ENCODE results near the gene PLAAT3.
"Not testable (repeated sequence)": the region's sequence is repeated elsewhere in the genome, so short reads cannot be mapped to it uniquely, and the experiment has no call there.

The PLAAT3 gene

DNA sequence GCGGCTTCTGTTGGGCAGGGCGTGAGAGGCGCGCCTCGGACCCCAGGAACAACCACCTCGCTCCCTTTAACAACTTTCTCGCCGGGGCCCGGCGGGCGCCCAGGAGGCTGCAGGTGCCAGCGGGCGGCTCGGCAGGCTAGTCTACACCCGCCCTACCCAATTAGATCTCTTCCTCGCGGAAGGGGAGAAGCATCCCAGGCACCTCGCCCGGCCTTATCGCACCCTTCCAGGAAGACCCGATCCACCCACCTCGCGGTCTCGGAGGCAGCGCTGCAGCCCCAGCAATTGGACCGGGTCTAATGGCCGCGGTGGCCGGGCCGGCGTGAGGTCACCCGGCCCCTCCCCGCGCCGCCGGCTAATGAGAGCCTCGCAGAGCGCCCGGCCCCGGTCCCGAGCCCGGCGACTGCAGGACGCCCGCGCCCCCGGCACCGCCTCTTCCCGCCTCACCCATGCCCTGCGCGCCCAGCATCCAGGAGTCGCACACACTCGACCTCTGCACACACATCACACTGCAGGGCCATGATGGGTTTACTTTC is at the start of gene PLAAT3:
Gene PLAAT3, minus strand, starts transcription at position 298 of the 536 bp plus-strand sequence. CDS start 419 bp downstream, outside the sequence.
- peak; percentile 46 to 56 for ATAC-seq

DNA sequence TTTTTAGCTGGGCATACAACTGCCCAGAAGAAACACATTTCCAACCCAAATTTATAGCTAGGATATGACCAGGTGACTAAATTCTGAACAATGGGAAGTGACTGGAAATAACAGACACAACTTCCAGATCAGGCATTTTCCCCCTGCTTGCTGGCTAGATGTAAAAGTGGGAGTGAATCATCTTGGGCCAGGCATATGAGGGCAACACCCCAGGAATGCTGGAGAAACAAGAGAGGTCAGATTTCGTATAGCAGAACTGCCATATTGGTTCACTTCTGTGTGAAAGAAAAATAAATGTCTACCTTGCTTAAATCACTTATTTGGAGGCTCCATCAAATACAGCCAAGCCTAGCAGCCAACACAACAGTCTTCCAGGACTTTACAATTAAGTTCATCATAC is 49.6 kb upstream of the PLAAT3 start:
- no peak for ATAC-seq

DNA sequence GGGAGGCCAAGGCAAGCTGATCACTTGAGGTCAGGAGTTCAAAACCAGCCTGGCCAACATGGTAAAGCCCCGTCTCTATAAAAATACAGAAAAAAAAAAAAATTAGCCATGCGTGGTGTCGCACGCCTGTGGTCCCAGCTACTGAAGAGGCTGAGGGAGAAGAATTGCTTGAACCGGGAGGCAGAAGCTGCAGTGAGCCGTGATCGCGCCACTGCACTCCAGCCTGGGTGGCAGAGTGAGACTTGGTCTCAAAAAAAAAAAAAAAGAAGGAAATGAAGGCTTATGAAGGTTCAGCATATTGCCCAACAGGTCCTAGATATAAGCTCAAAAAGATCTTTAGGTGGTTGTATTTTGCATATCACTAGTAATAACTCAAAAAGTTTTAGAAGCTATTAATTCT is 46.7 kb upstream of the PLAAT3 start:
- ATAC-seq: no peak

DNA sequence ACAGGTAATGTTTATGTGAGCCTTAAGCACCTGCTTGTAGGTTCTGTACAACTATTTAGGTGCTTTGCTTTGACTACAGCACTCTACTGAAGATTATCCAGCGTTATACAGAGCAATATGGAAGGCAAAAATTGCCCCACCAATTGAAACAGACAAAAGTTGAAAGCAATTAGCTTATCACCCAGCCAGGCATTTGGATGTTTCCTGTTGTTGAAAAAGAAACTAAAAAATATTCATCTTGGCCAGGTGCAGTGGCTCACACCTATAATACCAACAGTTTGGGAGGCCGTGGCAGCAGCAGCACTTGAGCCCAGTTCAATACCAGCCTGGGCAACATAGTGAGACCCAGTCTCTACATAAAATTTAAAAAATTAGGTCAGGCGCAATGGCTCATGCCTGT is 38.4 kb upstream of the PLAAT3 start:
- ATAC-seq: no peak

DNA sequence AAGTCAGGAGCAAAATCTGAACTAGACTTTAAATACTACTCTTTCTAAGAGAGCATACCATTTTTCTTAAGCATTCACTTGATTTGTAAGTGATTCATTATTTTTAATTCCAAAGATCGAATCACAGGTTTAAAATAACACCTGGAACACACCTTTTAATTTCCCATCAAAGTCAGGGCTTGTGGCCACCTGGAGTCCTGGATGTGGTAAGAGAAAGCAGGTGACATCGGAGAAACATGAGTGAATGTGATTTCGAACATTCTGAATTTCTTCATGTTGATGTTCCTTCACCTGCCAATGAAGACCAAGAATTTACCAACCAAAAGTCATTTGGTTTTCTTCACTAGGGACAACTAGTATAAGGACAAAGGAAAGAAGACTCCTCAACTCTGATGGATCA is 29.0 kb upstream of the PLAAT3 start:
- no peak for ATAC-seq

DNA sequence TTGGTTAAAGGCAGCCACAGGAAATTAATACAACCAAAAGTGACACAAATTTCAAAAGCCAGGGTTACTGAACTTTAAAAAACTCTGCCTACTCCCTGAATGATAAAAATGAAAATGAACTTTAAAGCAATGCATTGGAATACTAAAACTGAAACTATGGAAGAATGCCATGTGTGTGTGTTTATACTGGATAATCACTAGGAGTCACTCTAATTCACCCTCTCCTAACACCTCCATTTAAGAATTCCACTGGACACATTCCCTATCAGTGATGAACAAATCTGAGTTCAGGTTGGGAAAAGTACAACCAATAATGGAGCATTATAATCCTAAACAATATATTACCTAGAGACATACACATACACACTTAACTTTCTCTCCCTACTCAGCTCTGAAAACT is 27.5 kb upstream of the PLAAT3 start:
- no peak for ATAC-seq

DNA sequence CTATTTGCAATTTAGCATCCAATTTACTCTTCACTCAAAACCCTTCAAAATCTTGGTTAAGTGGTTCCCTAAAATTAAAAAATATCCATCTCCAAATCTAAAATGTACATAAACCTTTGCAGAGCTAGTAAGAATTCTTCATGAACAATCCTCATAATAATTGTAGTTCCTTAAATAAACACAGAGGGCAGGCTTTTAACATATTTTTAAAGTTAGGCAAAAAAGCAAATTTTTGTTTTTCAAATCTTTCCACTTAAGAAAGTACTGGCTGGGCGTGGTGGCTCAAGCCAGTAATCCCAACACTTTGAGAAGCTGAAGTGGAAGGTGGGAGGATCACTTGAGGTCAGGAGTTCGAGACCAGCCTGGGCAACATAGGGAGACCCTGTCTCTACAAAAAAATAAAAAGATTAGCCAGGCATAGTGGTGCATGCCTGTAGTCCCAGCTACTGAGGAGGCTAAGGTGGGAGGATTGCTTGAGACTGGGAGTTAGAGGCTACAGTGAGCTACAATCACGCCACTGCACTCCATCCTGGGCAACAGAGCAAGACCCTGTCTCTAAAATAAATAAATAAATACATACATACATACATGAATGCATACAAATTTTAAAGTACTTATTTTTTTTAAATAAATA is 25.1 kb upstream of the PLAAT3 start:
- no peak for ATAC-seq

DNA sequence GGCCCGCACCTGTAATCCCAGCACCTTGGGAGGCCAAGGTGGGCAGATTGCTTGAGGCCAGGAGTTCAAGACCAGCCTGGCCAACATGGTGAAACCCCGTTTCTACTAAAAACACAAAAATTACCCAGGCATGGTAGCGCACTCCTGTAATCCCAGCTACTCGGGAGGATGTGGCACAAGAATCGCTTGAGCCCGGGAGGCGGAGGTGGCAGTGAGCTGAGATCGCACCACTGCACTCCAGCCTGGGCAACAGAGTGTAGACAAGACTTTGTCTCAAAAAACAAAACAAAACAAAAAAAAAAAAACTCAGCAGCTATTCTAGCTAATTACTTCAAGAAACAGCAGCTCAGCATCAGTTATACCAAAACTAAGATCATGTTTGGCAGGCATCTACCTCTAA is 24.2 kb upstream of the PLAAT3 start:
- ATAC-seq: not testable (repeated sequence)

DNA sequence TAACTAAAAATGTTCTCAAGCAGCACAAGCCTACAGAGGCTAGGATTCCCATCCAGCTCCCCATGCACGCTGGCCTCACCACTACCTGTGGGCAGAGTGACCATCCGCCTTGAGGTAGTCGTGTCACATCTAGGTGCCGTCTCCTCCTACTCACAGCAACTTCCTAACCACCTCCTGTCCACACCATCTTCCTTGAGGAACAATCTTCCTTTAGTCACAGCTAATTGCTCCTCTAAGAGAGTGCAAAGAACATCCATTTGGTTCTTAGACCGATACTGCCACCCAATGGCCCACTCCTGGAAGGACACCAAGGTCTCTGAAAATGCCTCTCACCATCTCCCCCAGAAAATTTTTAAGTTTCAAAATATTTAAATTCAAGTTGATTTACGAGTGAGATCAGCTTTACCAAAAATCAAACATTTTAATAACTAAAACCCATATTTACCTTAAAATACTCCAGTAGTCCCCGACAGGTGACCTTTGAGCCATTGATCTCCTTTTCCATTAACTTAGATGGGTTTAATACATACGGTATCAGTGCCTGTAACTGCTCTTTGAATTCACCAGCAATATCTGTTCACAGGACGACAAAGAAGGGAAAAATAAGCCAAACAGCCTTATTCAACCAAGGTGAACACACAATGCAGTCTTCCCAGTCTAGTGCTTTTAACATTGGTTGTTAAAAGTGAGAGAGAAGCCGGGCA is 21.7 kb upstream of the PLAAT3 start:
- ATAC-seq: peak in 1 of 2 donors; percentile 33

DNA sequence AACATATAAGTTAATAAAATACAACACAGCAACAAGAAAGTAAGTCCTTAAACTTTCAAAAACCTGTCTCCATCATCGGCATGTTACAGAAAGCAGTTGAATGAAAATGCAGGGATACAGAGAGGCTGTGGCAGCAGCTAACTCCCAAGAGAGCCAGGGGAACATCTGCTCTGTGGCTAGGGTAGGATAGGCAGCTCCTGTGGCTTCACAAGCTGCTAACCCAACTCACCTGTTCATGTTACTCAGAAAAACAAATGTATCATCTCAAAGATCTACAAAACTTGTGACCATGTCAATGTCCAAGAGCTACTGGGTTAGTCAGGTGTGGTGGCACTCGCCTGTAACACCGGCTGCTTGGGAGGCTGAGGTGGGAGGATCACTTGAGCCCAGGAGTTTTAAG is 15.2 kb upstream of the PLAAT3 start:
- ATAC-seq: no peak

DNA sequence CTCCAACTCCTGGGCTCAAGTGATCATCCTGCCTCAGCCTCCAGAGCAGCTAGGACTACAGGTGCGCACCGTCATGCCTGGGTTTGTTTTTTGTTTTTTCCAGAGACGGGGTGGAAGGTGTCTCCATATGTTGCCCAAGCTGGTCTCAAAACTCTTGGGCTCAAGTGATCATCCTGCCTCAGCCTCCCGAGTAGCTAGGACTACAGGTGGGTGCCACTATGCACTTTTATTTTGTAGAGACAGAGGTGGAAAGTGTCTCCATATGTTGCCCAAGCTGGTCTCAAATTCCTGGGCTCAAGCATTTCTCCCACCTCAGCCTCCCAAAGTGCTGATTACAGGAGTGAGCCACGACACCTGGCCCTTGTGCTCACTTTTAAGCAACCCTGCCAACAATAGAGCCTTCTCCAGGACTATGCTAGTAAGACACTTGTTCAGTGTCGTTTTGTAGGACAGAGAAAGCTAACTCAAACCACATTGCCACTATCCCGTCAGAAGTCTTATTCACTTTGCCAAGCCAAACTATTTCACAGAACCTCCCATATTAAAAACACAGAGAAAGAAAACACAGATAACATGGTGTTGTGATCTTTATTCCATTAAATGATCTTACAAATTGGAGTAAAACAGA is 9.4 kb upstream of the PLAAT3 start:
- no peak for ATAC-seq

DNA sequence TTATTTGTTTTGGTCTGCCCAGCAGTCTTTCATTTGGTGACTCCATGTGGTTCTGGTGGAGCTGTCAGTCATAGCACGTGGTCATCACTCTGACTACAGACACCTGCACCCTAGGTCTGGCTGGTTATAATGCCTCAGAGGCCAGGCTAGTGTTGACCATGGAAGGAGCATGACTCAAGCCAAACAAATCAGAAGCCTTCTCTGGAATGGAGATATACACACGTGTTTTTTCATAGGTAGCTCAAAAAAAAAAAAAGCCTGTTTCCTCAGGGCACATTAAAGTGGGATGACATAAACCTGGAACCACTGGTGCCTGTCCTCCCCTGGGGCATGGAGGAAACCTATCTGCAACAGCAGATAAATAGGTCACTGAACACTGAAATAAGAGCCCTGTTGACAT is 8.1 kb upstream of the PLAAT3 start:
- ATAC-seq: no peak

DNA sequence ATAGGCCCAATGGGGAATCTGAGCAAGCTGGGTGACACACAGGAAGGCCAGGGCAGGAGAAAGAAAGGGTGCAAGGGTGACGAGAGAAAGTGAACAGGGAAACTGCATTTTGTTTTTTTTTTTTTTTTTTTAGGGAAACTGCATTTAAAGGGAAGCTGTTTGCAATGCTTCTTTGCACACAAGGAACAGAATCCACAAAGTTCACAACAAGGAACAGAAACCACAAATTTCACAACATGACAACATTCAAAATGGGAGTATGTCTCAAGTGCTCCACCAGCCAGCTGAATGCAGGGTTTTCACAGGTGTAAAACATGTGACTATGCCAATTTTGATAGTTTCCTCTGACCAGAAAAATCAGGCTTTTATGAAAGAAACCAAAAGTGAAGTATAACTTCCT is 6.8 kb upstream of the PLAAT3 start:
- ATAC-seq: no peak

DNA sequence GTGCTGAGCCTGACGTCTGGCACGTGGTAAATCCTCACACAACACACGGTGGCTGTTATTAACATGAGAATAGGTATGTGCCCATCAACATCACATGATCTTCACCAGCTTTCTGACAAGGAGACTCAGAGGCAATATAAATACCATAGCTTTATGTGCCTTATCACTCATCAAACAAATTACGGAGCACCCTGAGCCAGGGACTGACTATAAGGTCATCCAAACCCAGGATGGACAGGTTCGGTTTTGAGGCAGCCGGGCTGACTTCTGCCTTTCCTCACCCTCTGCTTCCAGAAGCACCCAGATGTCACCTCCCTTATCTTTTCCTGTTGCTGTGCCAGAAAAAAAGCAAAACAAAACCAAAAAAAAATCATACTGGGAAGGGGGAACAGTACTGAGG is 5.7 kb upstream of the PLAAT3 start:
- no peak for ATAC-seq

DNA sequence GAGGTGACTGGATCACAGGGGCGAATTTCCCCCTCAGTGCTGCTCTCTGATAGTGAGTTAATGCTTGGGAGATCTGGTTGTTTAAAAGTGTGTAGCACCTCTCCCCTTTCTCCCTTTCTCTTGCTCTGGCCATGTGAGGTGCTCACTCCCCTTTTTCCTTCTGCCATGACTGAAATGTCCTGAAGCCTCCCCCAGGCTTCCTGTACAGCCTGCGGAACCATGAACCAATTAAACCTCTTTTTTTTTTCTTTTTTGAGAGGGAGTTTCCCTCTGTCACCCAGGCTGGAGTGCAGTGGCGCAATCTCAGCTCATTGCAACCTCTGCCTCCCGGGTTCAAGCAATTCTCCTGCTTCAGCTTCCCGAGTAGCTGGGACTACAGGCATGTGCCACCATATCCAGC is 3.5 kb upstream of the PLAAT3 start:
- ATAC-seq: not testable (repeated sequence)

DNA sequence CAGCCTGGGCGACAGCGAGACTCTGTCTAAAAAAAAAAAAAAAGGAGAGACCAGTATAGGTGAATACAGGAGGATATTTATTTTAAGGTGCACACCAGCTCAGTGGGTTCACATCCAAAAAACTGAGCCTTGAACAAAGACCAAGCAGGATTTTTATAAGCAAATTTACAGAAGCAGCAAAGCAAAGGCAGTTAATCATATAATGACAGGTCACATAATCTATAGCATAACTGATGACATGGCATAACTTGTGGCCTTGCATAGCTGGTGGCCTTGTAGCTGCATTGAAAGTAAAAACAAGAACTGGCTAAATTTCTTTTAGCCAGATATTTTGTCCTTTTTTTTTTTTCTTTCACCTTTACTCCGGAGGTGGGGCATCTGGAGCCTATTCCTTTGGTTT is 2.7 kb upstream of the PLAAT3 start:
- no peak for ATAC-seq

DNA sequence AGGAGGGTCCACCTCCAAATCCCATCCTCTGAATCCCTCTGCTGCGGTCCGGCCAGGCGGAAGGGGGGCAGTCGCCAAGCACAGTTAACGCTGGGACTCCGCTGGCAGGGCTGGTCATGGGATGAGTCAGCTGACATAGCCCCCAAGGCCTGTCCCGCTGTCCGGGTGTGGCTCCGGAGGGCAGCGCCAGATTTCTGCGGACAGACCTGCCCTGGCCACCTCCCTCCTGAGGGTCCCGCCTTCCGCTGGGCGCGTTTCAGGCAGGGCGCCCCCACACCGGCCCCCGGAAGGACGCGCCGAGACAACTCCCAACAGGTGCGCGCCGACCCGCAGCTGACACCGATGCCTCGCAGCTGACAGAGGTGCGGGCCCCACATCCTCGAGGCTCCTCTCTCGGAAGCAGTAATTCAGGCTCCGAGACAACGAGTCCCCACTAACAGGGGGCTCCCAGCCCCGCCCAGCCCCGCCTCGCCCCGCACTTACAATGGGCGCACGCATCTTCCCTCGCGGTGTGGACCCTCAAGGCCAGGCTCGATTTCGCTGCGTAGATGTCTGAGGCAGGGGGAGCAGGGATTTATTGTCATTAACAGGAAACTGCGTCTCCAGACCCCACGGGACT is 607 bp downstream of the PLAAT3 start:
- peak; percentile 58 to 76 for ATAC-seq

DNA sequence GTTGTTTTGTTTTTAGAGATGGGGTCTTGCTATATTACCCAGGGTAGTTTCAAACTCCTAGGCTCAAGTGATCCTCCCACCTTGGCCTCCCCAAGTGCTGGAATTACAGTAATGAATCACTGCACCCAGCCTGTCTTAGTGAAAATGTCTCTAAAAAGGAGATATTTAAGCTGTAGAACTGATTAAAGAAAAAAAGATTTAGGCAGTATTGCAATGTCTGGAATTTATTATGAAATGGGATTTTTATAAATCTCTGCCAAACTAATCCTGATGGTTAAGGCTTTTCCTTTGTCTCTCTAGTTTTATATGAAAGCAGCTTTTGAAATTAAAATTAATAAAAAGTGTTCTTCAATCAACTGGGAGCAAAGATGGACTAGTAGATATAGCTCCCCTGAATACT is 2.1 kb downstream of the PLAAT3 start:
- ATAC-seq: no peak

DNA sequence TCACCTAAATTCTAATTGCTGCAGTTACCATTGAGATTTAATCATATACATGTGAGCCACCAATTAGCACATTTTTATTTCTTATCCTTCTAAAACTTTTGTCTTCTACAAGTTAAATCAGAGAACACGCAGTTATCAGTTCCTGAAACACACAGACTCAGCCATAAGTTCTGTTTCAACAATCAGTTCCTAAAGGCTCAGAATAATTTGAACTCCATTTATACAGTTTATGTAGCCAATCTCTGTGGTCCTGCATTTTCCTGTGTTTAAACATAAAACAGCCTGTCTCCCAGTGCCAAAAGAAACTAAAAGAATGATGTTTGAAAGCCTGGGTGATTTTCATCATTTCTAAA is 2.9 kb downstream of the PLAAT3 start:
- ATAC-seq: no peak

DNA sequence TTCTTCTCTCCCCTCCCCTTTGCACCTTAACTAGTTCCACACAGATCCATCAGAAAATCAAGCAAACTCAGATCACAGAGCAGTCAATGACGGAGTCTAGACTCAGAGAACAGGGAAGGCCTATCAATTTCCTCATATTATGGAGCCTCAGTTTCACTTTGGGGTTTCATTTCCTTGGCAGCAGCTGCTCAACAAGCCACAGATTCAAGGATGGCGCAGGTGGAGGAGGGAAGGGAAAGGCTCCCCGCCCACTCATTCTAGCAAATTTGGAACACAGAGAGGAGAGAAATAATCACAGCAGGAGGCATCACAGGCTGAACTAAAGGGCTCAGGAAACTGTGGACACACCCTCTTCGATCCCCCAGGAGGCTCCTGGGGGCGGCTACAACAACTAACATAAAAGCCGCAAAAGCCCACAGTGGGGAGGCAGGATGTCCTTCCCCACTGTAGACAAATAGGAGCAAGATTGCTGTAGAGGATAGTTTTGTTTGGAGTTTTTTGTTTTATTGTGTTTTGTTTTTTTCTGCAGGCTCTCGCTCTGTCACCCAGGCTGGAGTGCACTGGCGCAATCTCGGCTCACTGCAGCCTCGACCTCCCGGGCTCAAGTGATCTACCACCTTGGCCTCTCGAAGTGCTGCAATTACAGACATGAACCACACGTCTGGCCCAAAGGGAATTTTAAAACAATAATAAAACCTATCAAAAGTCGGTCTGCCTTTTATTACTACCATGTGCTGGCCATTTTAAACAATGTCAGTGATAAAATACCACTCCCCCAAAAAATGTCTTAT is 3.4 kb downstream of the PLAAT3 start:
- ATAC-seq: no peak

DNA sequence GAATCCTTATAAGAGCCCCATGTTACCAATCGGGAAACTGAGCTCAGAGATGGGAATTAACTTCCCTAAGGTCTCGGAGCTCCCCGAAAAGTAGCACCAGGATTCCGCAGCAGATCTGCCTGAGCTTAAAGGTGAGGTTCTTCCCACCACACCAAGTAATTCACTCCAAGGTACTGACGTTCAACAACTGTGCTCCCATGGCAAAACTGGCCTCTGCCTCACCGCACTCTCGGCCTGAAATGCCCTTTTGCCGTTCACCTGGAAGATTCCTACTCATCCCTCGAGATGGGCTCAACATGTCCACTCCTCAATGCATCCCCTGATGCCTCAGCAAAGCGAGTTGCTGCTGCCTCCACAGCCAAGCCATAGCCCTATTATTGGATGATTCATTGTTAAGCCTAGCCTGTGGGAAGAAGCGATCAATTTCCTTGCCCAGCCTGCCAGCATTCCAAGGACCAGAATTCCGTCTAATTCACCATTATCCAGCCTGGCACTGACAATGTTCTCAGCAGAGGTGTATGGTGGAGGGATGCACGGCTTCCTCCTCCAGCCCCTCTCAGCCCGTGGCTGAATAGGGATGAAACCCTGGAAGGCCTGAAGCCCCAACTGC is 4.2 kb downstream of the PLAAT3 start:
- ATAC-seq: no peak

DNA sequence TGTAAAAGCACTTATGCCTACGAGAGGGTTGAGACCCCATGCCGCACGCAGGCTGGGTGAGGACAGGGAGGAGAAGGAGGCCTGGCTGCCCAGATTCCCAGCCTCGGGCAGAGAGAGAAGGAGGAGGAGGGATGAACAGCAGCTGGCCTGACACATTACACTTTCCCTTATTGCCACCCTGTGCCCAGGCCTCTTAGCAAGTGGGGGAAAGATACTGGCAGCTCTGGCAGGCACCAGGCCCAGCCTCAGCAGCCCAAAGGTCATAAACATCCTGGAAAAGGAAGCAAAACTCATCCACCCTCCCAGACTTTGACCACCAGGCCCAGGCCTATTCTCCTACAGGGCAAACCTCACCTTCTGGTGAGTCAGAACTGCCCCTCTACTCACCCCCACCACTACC is 4.7 kb downstream of the PLAAT3 start:
- no peak for ATAC-seq
